BJ (cell line): ENCODE results near the gene RAB3GAP1. TPM values are rescaled to one million over a fixed set of nuclear protein-coding genes. Genes with fewer than 3 reads are reported as not detected.

Experiments used
- CTCF ChIA-PET: fragments of 350-600 bp; formaldehyde crosslinking; extraction: SDS; loops from one replicate; lab custom pipeline; 2021; ENCODE audit warnings: antibody characterized with exemption, inconsistent platforms; lab: Yijun Ruan, JAX
- POLR2A ChIA-PET: fragments of 300-600 bp; sonication (Branson Sonifier 250); formaldehyde crosslinking; extraction: SDS; loops from one replicate; lab custom pipeline; 2021; ENCODE audit warnings: antibody characterized with exemption; lab: Charles Lee
- DNase-seq: peaks from one replicate; pipeline ENCODE4 v3.0.0-alpha.2; 2011; ENCODE audit warnings: low read depth
- H3K27me3 ChIP-seq: 2 replicates; pipeline ENCODE4 v1.6.0; 2011; ENCODE audit warnings: low read length; ENCODE audit not compliant: control insufficient read depth, insufficient read depth
- H3K36me3 ChIP-seq: 2 replicates; pipeline ENCODE4 v1.5.1; 2011; ENCODE audit warnings: low read length; ENCODE audit not compliant: control insufficient read depth, insufficient read depth
- H3K4me3 ChIP-seq: 2 replicates; pipeline ENCODE4 v1.5.1; 2011; ENCODE audit warnings: low read depth, mild to moderate bottlenecking, control low read depth, low read length
- CTCF ChIP-seq: IDR thresholded peaks from 2 replicates; pipeline ENCODE4 v1.5.1; 2011; ENCODE audit warnings: low read depth, mild to moderate bottlenecking, control low read depth, inconsistent platforms, low read length, moderate library complexity; ENCODE audit not compliant: insufficient read depth
- polyA plus RNA-seq: library from polyadenylated mRNA; depleted of rRNA; stranded (reverse); fragments of >200 nt; gene quantifications from 2 replicates; pipeline ENCODE4 v1.2.3, GENCODE V29; 2011

The RAB3GAP1 gene
- polyA plus RNA-seq, 1 experiment = 22.4 TPM

GRCh38 chr2:135130751-135131150 is 78.7 kb downstream of the RAB3GAP1 start:
- no peak overlapping the region for H3K4me3 ChIP-seq
- CTCF ChIA-PET = no interaction called here
- no peaks in the 10 kb centered on the region for H3K27me3 ChIP-seq
- DNase-seq = no peak
- TF ChIP-seq CTCF = no peak
- POLR2A ChIA-PET = no interaction called here
- H3K36me3 ChIP-seq = peaks cover 10% of the 10 kb centered on the region

GRCh38 chr2:135132314-135132713 is 80.2 kb downstream of the RAB3GAP1 start:
- Histone ChIP-seq H3K4me3 (no peak overlapping the region), H3K36me3 (peaks cover 8% of the 10 kb centered on the region), H3K27me3 (no peaks in the 10 kb centered on the region)
- ChIA-PET POLR2A (no interaction called here), CTCF (interaction anchor here (1.4 kb wide), 1 partner anchor 17 kb away, joined by 3 read pairs; no protein-coding TSS in a partner anchor)
- no peak for TF ChIP-seq CTCF
- peak; percentile 24 for DNase-seq

- ChIA-PET POLR2A (no interaction called here), CTCF (interaction anchor here (0.8 kb wide), 1 partner anchor 137 kb away, joined by 3 read pairs; no protein-coding TSS in a partner anchor)
- Histone ChIP-seq H3K4me3 (no peak overlapping the region), H3K36me3 (peaks cover 4% of the 10 kb centered on the region), H3K27me3 (no peaks in the 10 kb centered on the region)
- no peak for DNase-seq
- TF ChIP-seq CTCF = no peak
Measured at GRCh38 chr2:135140606-135141005, 88.5 kb downstream of the RAB3GAP1 start.

- Histone ChIP-seq H3K4me3 (no peak overlapping the region), H3K36me3 (peaks cover 3% of the 10 kb centered on the region), H3K27me3 (no peaks in the 10 kb centered on the region)
- POLR2A ChIA-PET = no interaction called here
- CTCF ChIA-PET = interaction anchor here (1.5 kb wide), 1 partner anchor 12 kb away, joined by 3 read pairs; no protein-coding TSS in a partner anchor
- TF ChIP-seq CTCF = no peak
- no peak for DNase-seq
Measured at GRCh38 chr2:135142323-135142722, 90.2 kb downstream of the RAB3GAP1 start.

GRCh38 chr2:135144343-135144742 is 92.3 kb downstream of the RAB3GAP1 start:
- DNase-seq = no peak
- no peaks in the 10 kb centered on the region for H3K27me3 ChIP-seq
- ChIA-PET POLR2A (no interaction called here), CTCF (interaction anchor here (0.6 kb wide), 1 partner anchor 20 kb away, joined by 3 read pairs; no protein-coding TSS in a partner anchor)
- H3K36me3 ChIP-seq = peaks cover 3% of the 10 kb centered on the region
- H3K4me3 ChIP-seq = no peak overlapping the region
- TF ChIP-seq CTCF = no peak
